Measurements from ENCODE around the gene ZNF714.

Gene ZNF714

DNA sequence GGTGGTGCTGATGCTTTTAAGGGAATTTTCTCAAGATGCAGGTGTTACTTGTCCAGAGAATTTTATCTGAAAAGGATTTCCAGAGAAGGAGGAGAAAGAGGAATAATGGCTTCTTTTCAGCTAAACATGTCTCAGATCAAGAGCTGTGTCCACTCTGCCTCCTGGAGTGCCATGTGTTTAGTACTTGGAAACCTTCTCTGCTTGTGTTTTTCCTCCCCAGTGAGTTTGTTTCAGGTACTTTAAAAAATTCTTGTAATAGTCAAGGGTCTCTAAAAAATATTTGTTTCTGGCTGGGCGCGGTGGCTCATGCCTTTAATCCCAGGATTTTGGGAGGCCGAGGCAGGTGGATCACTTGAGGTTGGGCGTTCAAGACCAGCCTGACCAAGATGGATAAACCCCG is 82.5 kb downstream of the ZNF714 start:
- H3K27ac ChIP-seq, result no peak overlapping the region
- TF ChIP-seq CTCF (IDR thresholded peaks at IDR 0.05), result no peak
- no peak for TF ChIP-seq ZFX (IDR thresholded peaks at IDR 0.05; ENCODE audit: borderline replicate concordance)

GRCh38 chr19:21166436-21166835 is 84.4 kb downstream of the ZNF714 start:
- H3K27ac ChIP-seq, result no peak overlapping the region
- TF ChIP-seq CTCF (IDR thresholded peaks at IDR 0.05), result no peak
- no peak for TF ChIP-seq ZFX (IDR thresholded peaks at IDR 0.05; ENCODE audit: borderline replicate concordance)

Measured in 22Rv1 (cell line).